Dedifferentiated amniotic fluid mesenchymal stem cell (primary cell): ENCODE data around the gene SLC10A7.

Source experiments
- DNase-seq: peaks from one replicate; pipeline ENCODE4 v3.0.0-alpha.2; 2016; ENCODE audit errors: extremely low spot score

The SLC10A7 gene, protein sequence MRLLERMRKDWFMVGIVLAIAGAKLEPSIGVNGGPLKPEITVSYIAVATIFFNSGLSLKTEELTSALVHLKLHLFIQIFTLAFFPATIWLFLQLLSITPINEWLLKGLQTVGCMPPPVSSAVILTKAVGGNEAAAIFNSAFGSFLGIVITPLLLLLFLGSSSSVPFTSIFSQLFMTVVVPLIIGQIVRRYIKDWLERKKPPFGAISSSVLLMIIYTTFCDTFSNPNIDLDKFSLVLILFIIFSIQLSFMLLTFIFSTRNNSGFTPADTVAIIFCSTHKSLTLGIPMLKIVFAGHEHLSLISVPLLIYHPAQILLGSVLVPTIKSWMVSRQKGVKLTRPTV

DNA sequence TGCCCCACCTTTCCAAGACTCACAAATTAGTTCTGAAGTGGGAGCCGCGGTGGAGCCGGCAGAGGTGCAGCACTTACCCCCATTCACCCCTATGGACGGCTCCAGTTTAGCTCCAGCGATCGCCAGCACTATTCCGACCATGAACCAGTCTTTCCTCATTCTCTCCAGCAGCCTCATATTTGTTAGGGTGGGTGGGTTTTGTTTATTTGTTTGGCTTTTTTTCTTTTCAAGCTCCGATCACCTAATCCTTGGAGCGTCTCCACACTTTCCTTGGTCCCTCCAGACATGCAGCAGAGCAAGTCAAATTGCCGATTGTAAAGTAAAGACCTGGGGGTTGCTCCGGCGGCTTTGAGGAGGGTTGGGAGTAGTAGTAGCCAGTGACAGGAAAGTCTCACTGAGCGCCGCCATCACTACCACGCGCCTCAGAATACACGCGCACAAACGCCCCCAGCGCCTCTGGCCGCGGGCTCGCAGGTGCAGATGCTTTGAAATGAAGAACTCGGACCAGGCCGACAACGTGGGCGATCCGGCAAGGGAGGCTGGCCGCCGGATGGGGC, at the start of gene SLC10A7:
Gene SLC10A7 (minus strand): TSS at position 400 of the 557 bp plus-strand sequence. CDS start 223 bp downstream, at position 177.
- DNase-seq: peak; percentile 58

DNA sequence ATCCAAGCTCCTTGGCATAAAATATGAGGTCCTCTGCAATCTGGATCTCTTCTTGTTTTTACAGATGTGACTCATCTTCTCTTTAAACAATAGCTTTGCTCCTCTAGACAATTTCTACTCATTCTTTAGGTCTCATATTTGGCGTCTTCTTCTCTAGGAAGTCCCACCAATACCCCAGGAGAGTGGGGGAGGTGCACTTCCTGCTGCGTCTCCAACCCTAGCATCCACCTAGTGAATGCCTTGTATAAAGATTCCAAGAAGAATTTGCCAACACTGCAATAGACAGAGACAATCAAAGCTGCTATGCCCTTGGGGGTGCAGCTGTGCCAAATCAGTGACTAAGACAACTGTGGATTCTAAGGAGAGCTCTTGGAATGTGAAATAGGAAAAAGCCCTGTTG, 45.7 kb upstream of the SLC10A7 start:
- DNase-seq: no peak

DNA sequence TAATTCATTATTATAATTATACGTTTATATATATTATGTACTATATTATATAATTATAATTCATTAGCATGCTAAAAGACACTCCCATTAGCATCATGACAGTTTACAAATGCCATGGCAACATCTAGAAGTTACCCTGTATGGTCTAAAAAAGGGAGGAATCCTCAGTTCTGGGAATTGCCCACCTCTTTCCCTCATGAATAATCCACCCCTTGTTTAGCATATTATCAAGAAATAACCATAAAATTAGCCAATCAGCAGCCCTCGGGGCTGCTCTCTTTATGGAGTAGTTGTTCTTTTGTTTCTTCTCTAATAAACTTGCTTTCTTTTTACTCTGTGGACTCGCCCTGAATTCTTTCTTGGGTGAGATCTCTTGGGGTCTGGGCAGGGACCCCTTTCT, 42.8 kb upstream of the SLC10A7 start:
- DNase-seq: no peak

DNA sequence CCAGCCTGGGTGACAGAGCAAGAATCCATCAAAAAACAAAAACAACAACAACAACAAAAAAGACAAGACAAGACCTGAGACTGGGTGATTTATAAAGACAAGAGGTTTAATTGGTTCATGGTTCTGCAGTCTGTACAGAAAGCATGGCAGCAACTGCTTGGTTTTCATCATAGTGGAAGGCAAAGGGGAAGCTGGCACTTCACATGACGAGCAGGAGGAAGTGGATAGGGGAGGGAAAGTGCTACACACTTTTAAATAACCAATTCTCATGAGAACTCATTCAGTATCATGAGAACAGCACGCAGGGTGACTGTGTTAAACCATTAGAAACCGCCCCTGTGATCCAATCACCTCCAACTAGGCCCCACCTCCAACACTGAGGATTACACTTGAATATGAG, 28.4 kb upstream of the SLC10A7 start:
- DNase-seq: no peak

DNA sequence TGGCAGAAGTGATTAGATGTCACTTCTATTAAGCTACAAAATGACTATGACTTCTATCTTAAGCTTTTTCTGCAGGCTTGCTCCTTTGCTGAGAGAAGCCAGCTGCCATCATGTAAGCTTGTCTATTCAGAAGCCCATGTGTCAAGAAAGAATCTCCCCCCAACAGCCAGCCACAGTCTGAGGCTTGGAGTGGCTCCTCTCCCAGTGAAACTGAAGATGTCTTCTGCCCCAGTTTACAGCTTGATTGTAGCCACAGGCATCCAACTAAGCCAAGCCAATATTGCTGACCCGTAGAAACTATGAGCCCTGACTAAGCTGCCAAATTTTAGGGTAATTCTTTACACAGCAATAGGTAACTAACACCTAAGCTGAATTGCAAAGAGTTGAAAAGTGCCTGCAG, 26.7 kb upstream of the SLC10A7 start:
- DNase-seq: no peak

DNA sequence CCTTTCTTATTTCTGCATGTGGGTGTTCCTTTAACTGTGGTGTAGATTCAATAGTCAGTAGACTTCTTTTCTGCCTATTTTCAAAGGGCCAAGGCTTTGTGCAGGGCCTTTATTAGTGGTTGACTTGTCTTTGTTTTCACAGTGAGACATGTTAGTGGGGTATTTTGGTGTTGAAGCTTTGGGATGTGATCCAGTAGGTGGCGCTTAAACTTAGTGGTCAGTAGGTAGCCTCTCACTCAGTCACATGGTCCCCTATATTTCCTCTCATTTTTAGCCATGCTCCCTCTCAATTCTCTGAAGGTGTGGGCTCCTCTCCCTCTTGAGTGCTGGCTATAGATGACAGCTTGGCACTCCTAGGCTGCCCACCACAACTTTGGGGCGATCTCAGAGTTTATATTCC, 23.4 kb upstream of the SLC10A7 start:
- no peak for DNase-seq

DNA sequence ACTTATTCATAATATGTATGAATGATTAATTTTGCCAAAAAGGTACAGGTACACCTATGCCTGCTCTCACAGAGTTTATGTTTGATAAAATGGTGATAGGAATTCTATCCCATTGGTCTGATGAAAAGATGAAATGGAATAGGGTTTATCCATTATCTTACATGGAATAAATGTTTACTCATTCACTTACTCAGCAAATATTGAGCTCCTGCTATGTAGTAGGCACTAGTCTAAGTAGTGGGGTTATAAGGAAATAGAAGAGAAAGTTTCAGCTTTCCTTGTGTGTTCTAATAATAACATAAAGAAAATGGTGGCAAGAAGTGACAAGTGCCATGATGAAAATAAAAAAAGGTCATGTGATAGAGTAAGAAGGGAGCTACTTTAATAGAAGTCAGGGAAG, 12.4 kb upstream of the SLC10A7 start:
- no peak for DNase-seq

DNA sequence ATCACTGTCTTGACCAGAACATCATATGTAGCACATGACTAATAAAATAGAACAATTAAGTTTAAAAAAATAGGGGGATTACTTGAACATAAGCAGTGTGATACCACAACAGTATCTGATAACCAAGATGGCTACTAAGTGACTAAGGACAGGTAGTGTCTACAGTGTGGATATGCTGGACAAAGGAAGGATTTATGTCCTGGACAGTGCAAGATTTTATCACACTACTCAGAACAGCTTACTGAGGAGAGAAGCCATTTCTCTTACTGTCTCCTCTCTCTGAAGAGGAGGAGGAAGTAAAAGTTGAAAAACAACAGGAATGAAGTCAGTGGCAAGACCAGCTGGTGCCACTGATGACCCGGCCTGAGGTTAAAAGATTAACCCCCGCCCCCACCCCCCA, 4.0 kb upstream of the SLC10A7 start:
- DNase-seq: no peak

DNA sequence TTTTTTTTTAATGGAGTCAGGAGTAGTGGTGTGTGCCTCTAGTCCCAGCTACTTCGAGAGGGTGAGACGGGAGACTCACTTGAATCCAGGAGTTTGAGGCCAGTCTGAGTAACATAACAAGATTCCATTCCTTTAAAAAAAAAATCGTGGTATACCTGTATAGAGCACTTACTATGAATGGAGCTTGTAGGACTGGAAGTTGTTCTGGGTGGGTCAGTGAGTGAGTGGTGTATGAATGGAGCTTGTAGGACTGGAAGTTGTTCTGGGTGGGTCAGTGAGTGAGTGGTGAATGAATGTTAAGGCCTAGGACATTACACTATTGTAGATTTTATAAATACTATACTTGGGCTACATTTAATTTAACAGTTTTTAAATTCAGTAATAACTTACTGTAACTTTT, 2.9 kb upstream of the SLC10A7 start:
- DNase-seq: no peak

DNA sequence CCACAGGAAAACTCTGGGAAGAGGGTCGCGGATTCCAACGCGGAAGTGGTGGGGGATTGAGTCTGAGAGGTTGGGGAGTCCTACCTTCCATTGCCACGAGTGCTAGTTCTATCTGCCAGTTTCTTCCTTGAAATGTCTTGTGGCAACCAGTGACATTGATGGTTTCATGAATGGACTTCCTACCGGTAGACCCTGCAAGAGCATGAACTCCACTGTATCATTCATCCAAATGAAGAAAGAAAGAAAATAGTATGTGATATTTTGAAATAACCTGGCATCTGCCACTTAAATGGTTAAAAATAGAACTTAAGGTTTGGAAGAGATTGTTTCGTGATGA, 1.1 kb upstream of the SLC10A7 start:
- no peak for DNase-seq

DNA sequence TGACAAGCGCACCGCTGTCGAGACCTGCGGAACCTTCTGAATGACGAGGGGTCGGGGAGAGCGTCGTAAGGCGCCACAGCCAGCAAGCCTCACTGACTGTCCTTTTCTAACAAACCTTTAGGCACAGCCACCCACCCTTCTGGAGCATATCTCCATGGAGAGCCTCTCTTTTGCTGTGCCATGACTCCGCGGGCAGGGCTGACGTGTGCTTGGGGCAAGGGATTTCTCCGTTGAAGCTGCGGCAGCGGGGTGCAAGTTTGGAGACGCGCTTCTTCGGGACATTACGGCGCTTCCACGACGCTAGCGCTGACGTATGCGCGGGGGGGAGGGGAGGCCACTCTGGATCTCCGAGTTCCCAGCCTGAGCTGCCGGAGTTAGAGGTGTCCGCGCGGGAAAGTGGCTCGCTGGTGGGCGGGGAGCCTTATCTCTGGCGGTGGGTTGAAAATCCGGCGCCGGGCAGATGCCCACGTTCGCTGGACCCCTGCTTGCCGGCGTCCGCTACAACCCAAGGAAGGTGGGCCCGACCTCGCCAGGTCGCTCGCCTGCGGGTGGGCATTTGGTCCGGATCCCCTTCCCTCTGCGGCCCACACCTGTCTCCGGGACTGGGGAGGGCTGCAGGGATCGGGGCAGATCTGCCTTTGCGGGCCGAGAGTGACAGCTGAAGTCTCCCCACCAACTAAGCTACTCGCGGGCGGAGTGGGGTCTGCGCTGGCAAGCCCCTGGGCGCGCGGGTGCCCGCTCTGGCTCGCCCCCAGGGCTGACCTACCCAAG, 543 bp upstream of the SLC10A7 start:
- peak; percentile 82 for DNase-seq

DNA sequence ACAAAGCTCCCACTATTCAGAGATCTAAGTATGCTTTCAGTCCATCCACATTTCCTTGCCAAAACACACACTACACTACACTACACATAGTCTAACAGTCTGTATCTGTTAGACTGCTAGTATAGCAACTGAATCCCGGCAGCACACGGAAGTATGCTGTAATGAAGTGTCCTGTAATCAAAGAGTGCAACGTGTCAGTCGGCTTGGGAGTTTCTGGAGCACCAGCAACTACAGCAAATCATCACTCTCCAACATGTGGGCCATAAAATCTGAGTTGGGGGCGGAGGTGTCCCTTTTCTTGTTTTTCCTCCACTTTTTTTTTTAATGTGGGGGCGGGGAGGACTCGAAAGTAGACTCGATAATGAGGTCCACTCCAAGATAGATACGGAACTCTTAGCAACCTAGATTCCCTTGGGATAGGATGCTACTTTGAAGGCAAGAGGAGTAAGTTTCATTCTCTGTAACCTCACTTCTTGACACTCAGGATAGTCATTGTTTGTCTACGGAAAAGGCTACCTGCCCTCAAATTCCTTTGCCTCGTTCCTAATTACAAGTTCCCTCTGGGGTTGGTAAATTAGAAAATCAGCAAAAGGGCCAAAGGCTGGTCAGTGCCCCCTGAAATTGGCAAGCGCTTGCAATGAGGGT, 722 bp downstream of the SLC10A7 start:
- DNase-seq: peak; percentile 52

DNA sequence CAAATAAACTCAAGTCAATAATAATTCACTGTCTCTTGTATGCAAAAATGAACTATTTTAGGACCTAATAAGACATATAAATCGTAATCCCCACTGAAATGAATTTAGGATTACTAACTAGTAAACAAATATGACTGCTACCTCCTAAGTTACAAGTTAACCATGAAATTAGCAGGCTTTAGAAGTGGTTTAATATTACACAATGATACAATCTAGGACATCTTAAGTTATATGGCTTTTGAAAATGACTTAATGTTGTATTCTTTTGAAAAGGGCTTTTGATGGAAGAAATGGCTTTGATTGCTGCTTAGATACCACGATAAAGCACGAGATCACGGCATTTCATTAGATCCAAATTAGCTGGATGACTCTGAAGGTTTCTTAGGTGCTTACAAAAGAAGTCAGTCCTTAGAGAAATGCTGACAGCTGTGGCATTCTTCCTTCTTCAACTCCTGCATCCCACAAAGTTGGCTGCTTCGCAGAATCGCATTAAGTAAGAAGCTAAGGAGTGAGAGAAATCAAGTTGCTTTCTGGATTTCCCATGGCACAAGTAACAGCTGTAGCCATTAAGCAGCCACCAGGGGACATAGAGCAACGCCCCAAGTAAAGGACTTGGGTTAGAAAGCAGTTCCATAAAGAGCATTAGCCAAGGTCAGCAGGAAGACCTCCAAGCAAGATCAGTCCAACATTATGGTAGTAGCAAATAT, 6.9 kb downstream of the SLC10A7 start:
- DNase-seq: no peak

DNA sequence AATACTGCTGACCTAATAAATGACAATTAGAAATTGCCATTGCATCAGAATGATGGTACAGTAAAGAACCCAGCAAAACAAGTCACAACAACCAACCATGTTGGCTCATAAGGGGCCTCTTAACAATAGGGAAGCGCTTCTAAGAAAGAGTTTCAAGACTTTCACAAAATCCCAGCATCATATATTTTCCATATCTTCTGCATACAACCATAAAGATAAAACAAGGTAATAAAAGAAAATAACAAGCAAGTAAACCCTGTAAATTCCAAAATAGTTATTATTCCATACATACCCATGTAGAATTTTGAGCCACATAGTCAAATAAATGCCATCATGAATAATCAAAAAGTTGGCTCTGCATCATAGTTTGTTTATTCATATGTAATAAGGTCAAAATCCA, 8.2 kb downstream of the SLC10A7 start:
- no peak for DNase-seq

DNA sequence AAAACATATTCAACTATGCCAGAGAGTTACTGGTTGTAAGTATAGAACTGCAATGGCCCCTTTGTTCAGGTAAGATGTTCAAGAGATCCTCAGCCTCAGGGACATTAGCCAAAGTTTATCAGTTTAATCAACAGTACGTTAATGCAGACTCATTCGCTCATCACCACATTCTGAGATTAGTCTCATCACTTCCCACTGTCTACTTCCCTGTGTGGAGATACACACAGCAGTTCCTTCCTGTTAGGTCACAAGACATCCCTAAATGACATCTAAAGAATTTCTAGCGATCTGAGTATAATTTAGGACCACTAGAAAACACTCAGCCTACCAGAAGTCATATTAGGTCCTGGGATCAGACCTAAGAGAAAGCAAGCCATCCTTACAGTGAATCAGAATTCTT, 10.4 kb downstream of the SLC10A7 start:
- no peak for DNase-seq

DNA sequence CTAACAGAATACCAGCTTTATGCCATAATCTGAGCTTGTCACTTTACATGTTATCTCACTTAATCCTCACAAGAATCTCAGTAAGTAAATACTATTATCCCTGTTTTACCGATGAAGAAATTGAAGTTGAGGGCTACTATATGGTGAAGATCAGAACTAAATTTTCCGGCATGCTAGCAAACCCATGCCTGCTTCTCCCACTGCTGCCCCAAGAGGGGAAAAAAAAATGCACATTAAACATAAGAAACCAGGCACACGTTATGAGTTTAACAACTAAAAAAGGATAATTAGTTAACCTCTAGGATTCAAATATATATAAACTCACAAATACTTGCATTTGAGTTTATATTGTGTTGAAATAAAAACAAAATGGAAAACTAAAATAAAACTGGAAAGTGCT, 10.8 kb downstream of the SLC10A7 start:
- DNase-seq: no peak

DNA sequence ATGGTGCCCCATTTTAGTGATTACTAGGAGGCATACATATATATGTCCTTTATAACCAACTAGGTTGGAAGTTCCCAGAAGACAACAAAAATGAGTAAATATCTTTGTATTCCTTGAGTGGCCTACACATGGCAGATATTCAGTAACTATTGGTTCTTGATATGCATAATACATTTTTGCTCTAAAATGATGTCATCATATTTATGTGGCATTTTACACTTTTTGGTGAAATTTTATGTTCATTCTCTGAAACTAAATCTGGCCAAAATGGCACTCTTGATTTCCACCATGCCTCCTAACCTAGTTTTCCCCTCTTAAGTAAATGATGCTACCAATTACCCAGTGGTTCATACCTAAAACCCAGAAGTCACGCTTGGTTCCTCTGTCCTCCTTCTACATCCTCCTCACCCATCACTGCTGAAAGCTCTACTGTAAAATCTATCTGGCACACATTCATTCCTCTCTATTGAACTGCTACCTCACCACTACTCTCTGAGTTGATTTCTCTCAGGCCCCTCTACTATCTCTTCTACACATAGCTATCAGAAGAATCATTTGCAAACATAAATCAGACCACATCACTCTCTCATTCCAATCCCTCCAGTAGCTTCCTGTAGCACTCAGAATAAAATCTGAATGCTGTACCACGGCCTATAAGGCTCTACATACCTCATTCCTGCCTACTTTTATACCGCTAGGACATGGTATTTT, 13.4 kb downstream of the SLC10A7 start:
- no peak for DNase-seq

DNA sequence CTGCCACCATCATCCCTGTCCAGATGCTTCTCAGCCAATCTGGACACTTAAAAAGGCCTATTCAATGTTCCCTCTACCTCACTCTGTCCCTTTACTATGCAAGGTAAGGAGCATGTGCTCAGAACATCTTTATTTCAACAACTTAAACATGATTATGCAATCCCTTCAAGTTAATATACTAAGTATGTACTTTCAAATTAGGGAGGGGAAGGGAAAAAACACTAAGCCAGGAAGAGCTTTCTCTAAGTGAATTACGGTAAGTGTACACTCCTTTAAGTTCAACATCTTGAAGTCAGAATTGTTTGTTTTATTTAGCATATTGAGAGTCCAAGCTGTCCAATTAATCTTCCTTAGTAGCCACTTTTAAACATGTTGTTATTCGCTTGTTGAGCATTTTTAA, 14.1 kb downstream of the SLC10A7 start:
- DNase-seq: no peak

DNA sequence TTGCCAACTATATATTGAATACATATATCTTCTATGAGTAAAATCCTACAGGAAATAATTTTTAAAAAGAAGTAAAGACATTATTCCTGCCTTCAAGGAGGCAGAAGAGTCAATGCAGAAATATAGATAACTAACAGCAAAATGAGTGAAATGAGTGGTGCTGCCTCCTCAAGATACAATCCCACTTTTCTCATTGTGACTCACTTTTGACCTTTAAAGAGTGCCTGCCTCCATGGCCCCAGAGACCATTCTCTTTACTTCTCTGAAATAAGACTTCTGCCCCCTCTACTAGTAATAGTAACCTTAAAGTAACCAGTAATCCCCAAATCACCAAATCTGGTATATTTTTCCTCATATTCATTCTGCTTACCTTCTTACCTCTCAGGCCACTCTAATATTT, 15.5 kb downstream of the SLC10A7 start:
- DNase-seq: no peak

DNA sequence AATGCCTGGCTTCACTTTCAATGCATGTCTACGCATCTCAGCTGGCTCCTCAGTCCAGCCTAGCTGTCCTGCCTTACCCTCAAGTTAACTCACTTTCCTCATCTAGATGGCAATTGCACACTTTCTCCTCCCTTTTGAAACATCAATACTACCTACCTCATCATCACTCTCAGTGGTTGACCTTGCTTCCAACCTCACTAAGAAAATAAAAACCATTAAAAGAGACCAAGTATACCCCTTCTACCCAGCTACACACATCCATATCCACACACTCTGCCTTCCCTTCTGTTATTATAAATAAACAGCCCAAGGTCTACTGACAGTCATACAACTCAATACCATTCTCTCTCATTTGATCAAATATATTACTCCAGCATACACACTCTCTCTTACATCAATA, 21.5 kb downstream of the SLC10A7 start:
- DNase-seq: no peak

DNA sequence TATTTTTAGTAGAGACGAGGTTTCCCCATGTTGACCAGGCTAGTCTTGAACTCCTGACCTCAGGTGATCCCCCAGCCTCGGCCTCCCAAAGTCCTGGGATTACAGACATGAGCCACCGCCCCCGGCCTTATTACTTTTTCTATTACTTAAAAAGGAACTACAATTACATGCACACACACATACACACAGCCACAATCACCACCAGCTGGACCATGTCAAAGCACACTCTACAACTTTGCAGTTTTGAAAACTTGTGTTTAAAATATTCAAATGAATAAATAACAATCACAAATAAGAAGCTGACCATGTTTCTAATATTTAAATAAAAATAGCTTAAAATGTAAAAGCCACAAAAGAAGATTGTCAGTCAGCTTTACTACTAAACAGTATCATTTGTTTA, 23.4 kb downstream of the SLC10A7 start:
- no peak for DNase-seq
